ENCODE results near the gene ADRA2C.

DNA sequence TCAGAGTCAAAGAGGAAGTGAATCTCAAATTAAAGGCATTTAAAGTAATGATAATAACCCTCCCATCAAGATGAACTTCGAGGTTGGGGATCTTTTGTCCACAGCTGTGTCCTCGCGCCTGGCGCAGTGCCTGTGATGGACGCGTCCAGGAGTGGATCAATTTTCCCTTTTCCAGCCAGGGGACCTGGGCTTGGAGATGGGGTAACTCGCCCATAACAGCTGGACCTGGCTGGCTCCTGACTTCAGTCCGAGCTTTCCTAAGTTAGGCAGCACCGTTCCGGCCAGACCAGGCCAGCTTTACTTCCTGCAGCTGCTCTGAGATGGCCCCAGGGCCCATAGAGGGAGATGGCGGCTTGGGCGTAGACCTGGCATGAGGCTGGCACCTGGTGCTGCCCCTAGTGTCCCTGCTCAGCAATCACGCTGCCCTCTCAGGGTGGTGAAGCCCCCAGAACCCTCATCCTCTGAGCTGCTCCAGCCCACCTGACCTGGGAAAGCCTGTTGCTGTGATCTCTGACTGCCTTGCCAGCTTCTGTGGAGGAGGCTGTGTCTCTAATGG lies 23.9 kb downstream of the ADRA2C start:
- no peak for TF ChIP-seq CTCF (IDR thresholded peaks at IDR 0.05; ENCODE audit: low read depth, low read length, poor library complexity, severe bottlenecking)
- no peak for TF ChIP-seq EZH2phosphoT487 (IDR thresholded peaks at IDR 0.05; ENCODE audit: borderline replicate concordance, low read length)
